H1 (cell line): Measurements from ENCODE around the gene DUSP1. TPM values are rescaled to one million over a fixed set of nuclear protein-coding genes. Genes with fewer than 3 reads are reported as not detected.

Experiments
- CBX5 ChIP-seq: fragments of 300-800, 300-1000 bp; sonication (generic); IDR thresholded peaks from 2 replicates; pipeline ENCODE4 v1.7.1; 2016; ENCODE audit warnings: antibody characterized with exemption, low read length, low read depth
- CBX8 ChIP-seq: fragments of 300-800, 300-1000 bp; sonication (generic); IDR thresholded peaks from 2 replicates; pipeline ENCODE4 v1.7.1; 2016; ENCODE audit warnings: low read depth, low read length, borderline replicate concordance
- CTBP2 ChIP-seq: IDR thresholded peaks from 2 replicates; pipeline ENCODE4 v1.7.0; 2011; ENCODE audit warnings: borderline replicate concordance, mild to moderate bottlenecking, moderate library complexity, mixed read lengths, low read length; ENCODE audit not compliant: insufficient read depth, insufficient read length
- EP300 ChIP-seq, 2 experiments: IDR thresholded peaks; 1 replicate in 1 of 2; 2 replicates in 1 of 2; pipeline ENCODE4 v1.6.1; 2011 to 2012; ENCODE audit warnings: low read depth in 2 of 2, low read length in 2 of 2, mild to moderate bottlenecking in 2 of 2, borderline replicate concordance in 1 of 2, inconsistent platforms in 1 of 2, moderate library complexity in 1 of 2
- MAFK ChIP-seq: IDR thresholded peaks from 2 replicates; pipeline ENCODE4 v1.6.1; 2012; ENCODE audit warnings: low read depth, mild to moderate bottlenecking, improper control_type of control experiment, low read length
- POLR2AphosphoS5 ChIP-seq: IDR thresholded peaks from 2 replicates; pipeline ENCODE4 v1.6.1; 2011; ENCODE audit warnings: low read depth, low read length
- SAP30 ChIP-seq: fragments of 300-600 bp; sonication (generic); IDR thresholded peaks from 2 replicates; pipeline ENCODE4 v1.7.1; 2012; ENCODE audit warnings: low read length, moderate library complexity, mild to moderate bottlenecking, inconsistent platforms; ENCODE audit not compliant: insufficient read depth, insufficient replicate concordance
- SP1 ChIP-seq: IDR thresholded peaks from 2 replicates; pipeline ENCODE4 v1.6.1; 2011; ENCODE audit warnings: low read depth, low read length
- YY1 ChIP-seq: IDR thresholded peaks from 2 replicates; pipeline ENCODE4 v1.6.1; 2011; ENCODE audit warnings: low read depth, mild to moderate bottlenecking, low read length
- polyA plus RNA-seq, 7 experiments: library from polyadenylated mRNA; depleted of rRNA in 3 of 7; stranded (reverse) in 5 of 7; unstranded in 2 of 7; fragments of >200 nt in 5 of 7; fragments of 200-250 nt in 2 of 7; gene quantifications; 1 replicate in 5 of 7; 2 replicates in 1 of 7; 4 replicates in 1 of 7; pipeline versions ENCODE4 v1.2.1 to v1.2.3, GENCODE V29; 2011 to 2013; ENCODE audit warnings: missing spikeins in 2 of 7, mixed read lengths in 2 of 7
- total RNA-seq: library from RNA; stranded (reverse); fragmentation: NEBNext Ultra II Directional; extraction: Animal tissue kit (Norgen Biotek cat#: 25700); gene quantifications from 2 replicates; pipeline ENCODE4 v1.2.1, GENCODE V29; 2021
- TF ChIP-seq, protein P1 (sequence below): fragments of 300-600 bp; sonication (generic); IDR thresholded peaks from 2 replicates; pipeline ENCODE4 v1.7.1; 2012; ENCODE audit warnings: low read length, moderate library complexity, mild to moderate bottlenecking, inconsistent platforms; ENCODE audit not compliant: insufficient replicate concordance

DUSP1 gene
- total and polyA plus RNA-seq, 2 of the 8 experiments (the other 6 are each of a cell fraction or from before 2014, with no cell fraction given) = 6.5 to 11.7 TPM

DNA sequence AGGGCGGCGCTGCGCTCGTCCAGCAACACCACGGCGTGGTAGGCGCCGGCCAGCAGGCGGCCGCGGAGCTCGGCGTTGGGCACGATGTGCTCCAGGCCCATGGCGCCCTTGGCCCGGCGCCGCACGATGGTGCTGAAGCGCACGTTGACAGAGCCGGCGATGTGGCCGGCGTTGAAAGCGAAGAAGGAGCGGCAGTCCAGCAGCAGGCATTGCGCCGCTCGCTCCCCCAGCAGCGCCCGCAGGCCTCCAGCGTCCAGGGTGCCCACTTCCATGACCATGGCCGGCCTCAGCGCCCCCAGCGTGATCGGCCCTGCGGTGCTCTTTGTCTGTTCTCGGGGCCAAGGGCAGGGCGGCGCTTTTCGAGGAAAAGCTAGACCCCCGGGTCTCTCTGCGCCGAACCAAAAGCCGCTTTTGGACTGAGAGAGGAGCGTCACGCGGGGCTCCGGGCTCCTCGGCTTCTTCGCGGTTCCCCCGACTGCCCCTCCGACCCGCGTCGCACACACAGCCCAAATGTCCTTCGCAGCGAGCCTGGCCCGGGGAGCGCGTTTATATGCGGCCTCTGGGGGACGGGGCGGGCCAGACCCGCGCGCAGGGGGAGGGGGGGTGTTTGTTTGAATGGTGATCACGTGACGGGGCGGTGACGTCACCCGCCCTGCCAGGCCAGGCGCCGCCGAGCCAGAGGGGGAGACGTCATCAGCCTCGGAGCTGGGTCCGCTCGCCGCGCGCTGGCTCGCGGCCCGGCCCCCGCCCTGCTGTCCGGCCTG lies at the start of gene DUSP1 (continued):
- TF ChIP-seq, protein P1, sequence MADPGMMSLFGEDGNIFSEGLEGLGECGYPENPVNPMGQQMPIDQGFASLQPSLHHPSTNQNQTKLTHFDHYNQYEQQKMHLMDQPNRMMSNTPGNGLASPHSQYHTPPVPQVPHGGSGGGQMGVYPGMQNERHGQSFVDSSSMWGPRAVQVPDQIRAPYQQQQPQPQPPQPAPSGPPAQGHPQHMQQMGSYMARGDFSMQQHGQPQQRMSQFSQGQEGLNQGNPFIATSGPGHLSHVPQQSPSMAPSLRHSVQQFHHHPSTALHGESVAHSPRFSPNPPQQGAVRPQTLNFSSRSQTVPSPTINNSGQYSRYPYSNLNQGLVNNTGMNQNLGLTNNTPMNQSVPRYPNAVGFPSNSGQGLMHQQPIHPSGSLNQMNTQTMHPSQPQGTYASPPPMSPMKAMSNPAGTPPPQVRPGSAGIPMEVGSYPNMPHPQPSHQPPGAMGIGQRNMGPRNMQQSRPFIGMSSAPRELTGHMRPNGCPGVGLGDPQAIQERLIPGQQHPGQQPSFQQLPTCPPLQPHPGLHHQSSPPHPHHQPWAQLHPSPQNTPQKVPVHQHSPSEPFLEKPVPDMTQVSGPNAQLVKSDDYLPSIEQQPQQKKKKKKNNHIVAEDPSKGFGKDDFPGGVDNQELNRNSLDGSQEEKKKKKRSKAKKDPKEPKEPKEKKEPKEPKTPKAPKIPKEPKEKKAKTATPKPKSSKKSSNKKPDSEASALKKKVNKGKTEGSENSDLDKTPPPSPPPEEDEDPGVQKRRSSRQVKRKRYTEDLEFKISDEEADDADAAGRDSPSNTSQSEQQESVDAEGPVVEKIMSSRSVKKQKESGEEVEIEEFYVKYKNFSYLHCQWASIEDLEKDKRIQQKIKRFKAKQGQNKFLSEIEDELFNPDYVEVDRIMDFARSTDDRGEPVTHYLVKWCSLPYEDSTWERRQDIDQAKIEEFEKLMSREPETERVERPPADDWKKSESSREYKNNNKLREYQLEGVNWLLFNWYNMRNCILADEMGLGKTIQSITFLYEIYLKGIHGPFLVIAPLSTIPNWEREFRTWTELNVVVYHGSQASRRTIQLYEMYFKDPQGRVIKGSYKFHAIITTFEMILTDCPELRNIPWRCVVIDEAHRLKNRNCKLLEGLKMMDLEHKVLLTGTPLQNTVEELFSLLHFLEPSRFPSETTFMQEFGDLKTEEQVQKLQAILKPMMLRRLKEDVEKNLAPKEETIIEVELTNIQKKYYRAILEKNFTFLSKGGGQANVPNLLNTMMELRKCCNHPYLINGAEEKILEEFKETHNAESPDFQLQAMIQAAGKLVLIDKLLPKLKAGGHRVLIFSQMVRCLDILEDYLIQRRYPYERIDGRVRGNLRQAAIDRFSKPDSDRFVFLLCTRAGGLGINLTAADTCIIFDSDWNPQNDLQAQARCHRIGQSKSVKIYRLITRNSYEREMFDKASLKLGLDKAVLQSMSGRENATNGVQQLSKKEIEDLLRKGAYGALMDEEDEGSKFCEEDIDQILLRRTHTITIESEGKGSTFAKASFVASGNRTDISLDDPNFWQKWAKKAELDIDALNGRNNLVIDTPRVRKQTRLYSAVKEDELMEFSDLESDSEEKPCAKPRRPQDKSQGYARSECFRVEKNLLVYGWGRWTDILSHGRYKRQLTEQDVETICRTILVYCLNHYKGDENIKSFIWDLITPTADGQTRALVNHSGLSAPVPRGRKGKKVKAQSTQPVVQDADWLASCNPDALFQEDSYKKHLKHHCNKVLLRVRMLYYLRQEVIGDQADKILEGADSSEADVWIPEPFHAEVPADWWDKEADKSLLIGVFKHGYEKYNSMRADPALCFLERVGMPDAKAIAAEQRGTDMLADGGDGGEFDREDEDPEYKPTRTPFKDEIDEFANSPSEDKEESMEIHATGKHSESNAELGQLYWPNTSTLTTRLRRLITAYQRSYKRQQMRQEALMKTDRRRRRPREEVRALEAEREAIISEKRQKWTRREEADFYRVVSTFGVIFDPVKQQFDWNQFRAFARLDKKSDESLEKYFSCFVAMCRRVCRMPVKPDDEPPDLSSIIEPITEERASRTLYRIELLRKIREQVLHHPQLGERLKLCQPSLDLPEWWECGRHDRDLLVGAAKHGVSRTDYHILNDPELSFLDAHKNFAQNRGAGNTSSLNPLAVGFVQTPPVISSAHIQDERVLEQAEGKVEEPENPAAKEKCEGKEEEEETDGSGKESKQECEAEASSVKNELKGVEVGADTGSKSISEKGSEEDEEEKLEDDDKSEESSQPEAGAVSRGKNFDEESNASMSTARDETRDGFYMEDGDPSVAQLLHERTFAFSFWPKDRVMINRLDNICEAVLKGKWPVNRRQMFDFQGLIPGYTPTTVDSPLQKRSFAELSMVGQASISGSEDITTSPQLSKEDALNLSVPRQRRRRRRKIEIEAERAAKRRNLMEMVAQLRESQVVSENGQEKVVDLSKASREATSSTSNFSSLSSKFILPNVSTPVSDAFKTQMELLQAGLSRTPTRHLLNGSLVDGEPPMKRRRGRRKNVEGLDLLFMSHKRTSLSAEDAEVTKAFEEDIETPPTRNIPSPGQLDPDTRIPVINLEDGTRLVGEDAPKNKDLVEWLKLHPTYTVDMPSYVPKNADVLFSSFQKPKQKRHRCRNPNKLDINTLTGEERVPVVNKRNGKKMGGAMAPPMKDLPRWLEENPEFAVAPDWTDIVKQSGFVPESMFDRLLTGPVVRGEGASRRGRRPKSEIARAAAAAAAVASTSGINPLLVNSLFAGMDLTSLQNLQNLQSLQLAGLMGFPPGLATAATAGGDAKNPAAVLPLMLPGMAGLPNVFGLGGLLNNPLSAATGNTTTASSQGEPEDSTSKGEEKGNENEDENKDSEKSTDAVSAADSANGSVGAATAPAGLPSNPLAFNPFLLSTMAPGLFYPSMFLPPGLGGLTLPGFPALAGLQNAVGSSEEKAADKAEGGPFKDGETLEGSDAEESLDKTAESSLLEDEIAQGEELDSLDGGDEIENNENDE = no peak
- TF ChIP-seq CBX8 (no peak), SAP30 (no peak), CTBP2 (no peak), MAFK (no peak), YY1 (0 out of 2 replicates have a peak, but pooled peaks have one; percentile 14), EP300 (IDR thresholded peaks at IDR 0.05; ENCODE audit: borderline replicate concordance in 1 of 2, low read depth in 2 of 2, low read length in 2 of 2) (no peak; a peak in 1 of 3 replicates), POLR2AphosphoS5 (peak; percentile 95), SP1 (no peak), CBX5 (no peak)
